Measurements from ENCODE around the gene STAC2.

DNA sequence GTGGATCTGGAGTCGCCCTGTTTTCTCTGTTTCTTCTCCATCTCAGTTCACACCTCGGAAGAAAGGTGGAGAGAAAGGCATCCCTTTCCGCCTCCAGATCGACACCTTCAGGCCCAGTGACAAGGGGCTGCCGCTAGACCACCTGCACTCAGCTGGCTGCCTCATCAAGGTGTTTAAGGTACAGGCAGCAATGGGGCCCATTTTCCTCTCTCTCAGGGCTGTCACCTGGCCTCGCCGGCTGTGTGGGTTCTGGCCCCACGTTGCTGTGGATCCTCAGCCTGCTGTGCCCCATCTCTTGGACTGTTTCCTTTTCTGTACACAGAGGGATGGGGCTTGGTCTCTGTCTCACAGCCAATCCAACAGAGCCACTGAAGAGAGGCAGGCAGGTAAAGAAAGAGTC, 17.4 kb upstream of the STAC2 start:
- TF ChIP-seq CTCF (IDR thresholded peaks at IDR 0.05): no peak
- no peak for TF ChIP-seq POLR2A (IDR thresholded peaks at IDR 0.05)
- no peak for TF ChIP-seq POLR2AphosphoS5 (IDR thresholded peaks at IDR 0.05)
- TF ChIP-seq EP300 (IDR thresholded peaks at IDR 0.05): no peak

Data from sigmoid colon (tissue), 4 donors.